HG03159 (cell line): Measurements from ENCODE around the gene NR4A3.
A peak's percentile ranks its signal among the peaks of the same experiment; 100 is the strongest.
"Not testable (repeated sequence)": the region's sequence is repeated elsewhere in the genome, so short reads cannot be mapped to it uniquely, and the experiment has no call there.

Experiments
- ATAC-seq: cut with Tn5 transposase; IDR thresholded peaks from one replicate; pipeline ENCODE4 v1.9.1; 2021; ENCODE audit warnings: mild to moderate bottlenecking, moderate library complexity; ENCODE audit not compliant: unreplicated experiment

NR4A3 gene

GRCh38 chr9:99821396-99822108, at the start of gene NR4A3:
Gene NR4A3, plus strand, starts transcription at chr9:99821885. Its CDS starts 6,158 bp downstream, at chr9:99828043.
- peak; percentile 32 for ATAC-seq

GRCh38 chr9:99773468-99774138, 48.1 kb upstream of the NR4A3 start:
- ATAC-seq = no peak

- no peak for ATAC-seq
Observed at GRCh38 chr9:99778308-99778707, 43.4 kb upstream of the NR4A3 start.

GRCh38 chr9:99778836-99779235, 42.8 kb upstream of the NR4A3 start:
- ATAC-seq = no peak

- ATAC-seq = no peak
Observed at GRCh38 chr9:99779277-99779676, 42.4 kb upstream of the NR4A3 start.

- ATAC-seq = not testable (repeated sequence)
Observed at GRCh38 chr9:99782349-99782748, 39.3 kb upstream of the NR4A3 start.

GRCh38 chr9:99782962-99783718, 38.5 kb upstream of the NR4A3 start:
- ATAC-seq = no peak

- ATAC-seq = no peak
Observed at GRCh38 chr9:99783799-99784198, 37.9 kb upstream of the NR4A3 start.

GRCh38 chr9:99785010-99785590, 36.6 kb upstream of the NR4A3 start:
- ATAC-seq = no peak

GRCh38 chr9:99787556-99787955, 34.1 kb upstream of the NR4A3 start:
- no peak for ATAC-seq

- no peak for ATAC-seq
Observed at GRCh38 chr9:99793528-99793927, 28.2 kb upstream of the NR4A3 start.

- no peak for ATAC-seq
Observed at GRCh38 chr9:99796231-99796630, 25.5 kb upstream of the NR4A3 start.

GRCh38 chr9:99801775-99802174, 19.9 kb upstream of the NR4A3 start:
- no peak for ATAC-seq

GRCh38 chr9:99803694-99804093, 18.0 kb upstream of the NR4A3 start:
- no peak for ATAC-seq

- ATAC-seq = peak; percentile 70
Observed at GRCh38 chr9:99807276-99807852, 14.3 kb upstream of the NR4A3 start.

GRCh38 chr9:99807956-99808355, 13.7 kb upstream of the NR4A3 start:
- no peak for ATAC-seq

- no peak for ATAC-seq
Observed at GRCh38 chr9:99808454-99808853, 13.2 kb upstream of the NR4A3 start.

GRCh38 chr9:99809586-99810319, 11.9 kb upstream of the NR4A3 start:
- ATAC-seq = no peak

- no peak for ATAC-seq
Observed at GRCh38 chr9:99811172-99811571, 10.5 kb upstream of the NR4A3 start.

GRCh38 chr9:99811598-99812383, 9.9 kb upstream of the NR4A3 start:
- ATAC-seq = no peak
